HG03039 (cell line): ENCODE data around the gene ELAVL1.

Experiments
- ATAC-seq: cut with Tn5 transposase; IDR thresholded peaks from one replicate; pipeline ENCODE4 v1.9.1; 2021; ENCODE audit warnings: mild to moderate bottlenecking, moderate library complexity; ENCODE audit not compliant: unreplicated experiment

ELAVL1 gene

GRCh38 chr19:7986321-7987113 lies 18.9 kb downstream of the ELAVL1 start:
- no peak for ATAC-seq

DNA sequence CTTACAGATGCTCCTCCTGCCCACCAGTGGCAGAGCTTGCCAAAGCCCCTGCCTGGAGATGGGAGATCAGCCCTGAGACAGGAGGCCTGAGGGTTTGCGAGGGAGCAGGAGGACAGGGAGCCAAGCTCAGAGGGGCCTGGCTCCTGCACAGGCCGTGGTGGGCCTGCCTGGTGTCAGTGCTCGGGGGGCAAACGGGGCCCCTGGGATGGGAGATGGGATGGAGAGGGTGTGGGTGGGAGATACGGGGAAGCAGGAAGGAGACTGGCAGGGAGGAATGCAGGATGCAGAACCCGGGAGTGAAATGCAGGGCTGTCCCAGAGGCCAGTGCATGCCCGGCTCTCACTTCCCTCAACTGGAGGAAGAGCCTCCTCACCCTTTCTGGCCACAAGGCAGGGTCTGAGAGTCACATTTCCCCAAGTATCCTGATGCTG lies 19.9 kb downstream of the ELAVL1 start:
- ATAC-seq: no peak

GRCh38 chr19:7983995-7984837 lies 21.2 kb downstream of the ELAVL1 start:
- no peak for ATAC-seq

DNA sequence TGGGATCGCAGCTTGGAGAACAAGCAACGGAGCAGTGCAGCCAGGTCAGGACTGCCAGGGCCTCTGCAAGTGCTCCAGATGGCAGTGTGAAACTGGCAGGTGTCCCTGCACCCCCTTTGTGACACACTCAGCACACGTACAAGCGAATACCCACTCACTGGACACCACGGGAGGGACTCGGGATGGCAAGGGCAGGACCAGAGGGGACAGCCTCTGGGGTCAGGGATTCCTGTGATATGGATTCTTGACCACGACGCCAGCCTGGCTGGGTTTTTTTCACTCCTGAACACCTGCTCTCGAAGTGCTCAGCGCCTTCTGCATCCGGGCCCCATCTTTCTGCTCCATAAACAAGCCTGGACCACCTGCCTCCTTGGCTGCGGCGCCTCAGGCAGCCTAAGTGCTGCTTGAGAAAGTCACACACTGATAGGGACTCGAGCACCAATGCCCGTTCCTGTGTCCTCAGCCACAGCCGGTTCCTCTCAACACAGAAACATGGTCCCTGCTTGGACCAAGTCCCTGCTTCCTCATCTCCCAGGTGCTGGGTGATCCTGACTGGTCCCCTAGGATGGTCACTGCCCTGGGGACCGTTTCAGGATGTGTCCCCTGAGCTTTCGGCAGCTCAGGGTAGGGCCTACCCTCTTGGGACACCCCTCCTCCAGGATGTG lies 22.0 kb downstream of the ELAVL1 start:
- no peak for ATAC-seq

- no peak for ATAC-seq
These were observed 22.8 kb downstream of the ELAVL1 start for GRCh38 chr19:7982651-7983099.

DNA sequence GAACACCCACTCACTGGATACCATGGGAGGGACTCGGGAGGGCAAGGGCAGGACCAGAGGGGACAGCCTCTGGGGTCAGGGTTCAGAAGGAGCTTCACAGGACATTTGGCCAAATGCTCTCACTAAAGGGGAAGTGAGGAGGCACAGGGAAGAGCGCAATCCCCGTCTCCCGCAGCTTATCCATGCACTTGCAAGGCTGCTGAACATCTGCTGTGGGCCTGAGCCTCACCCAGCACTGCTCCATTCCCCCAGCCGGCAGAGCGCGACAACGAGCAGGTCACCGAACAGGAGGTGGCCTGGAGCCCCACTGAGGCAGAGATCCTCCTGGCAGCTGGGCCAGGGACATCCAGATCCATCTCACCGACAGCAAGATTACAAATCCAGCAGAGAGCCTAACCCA lies 23.3 kb downstream of the ELAVL1 start:
- ATAC-seq: no peak

DNA sequence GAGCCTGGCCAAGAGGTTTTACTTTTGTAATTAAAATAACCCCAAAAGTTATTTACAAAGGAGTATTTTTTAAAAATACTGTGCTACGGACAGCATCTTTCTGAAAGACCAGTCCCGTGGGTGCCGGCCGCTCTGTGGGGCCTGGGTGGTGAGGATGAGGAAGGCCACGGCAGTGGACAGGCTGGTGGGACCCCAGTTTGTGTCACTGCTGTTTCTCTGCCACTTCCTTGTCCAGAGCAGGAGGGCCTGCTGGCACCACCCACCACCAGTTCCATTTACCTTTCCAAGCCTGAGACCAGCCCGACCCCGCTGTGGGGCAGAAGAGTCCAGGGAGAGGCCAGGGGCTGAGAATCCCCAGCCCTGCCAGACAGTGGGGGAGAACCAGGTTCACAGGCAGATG lies 23.8 kb downstream of the ELAVL1 start:
- ATAC-seq: no peak

- ATAC-seq: no peak
These were observed 24.2 kb downstream of the ELAVL1 start for GRCh38 chr19:7981199-7981598.

DNA sequence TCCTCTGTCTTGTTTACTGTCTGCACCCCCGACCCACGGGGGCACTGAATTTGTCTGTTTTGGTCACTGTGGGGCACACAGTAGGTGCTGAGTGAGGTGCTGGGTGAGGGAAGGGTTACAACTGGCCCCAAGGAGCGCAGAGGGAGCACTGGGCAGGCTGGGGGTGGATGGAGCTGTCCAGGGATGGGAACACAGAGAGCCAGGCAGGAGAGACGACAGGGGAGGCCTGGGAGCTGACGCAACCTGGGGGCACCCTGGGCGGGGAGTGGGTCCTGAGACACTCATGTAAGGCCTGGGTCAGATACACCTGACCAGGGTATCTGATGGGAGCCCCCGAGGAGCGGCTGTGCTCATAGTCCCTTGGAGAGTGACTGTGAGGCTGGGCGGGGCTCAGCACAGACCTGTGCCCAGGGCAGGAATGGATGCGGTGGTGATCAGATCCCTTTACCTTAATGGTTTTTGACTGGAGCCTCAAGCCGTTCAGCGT lies 24.8 kb downstream of the ELAVL1 start:
- no peak for ATAC-seq

GRCh38 chr19:7980168-7980567 lies 25.3 kb downstream of the ELAVL1 start:
- ATAC-seq: no peak

- ATAC-seq: no peak
These were observed 25.9 kb downstream of the ELAVL1 start for GRCh38 chr19:7979559-7979958.

- no peak for ATAC-seq
These were observed 26.4 kb downstream of the ELAVL1 start for GRCh38 chr19:7979011-7979410.

DNA sequence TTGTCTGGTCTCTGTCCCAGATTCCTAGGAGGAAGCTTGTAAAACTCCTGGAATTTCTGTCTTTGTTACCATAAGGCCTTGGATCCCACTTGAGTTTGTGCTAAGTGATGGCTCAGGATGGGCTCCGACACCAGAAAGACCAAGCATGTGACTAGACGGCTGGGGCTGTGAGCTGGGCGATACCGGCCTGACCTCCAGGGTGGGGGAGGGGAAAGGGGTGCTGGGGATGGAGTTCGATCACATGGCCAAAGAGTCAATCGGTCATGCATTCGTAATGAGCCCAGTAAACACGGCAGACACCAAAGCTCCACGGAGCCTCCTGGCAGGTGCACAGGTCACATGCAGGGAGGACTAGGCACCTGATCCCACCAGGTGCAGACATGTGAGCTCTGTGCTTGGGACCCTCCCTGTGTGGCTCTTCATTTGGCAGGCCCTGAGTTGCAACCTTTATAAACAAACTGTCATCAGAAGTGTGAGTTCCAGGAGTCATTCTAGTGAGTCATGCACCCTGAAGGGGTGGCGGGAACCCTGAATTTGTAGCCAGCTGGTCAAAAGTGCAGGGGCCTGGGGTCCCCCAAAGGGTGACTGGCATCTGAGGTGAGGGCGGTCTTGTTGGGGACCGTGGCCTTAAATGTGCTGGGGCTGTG lies 27.1 kb downstream of the ELAVL1 start:
- no peak for ATAC-seq

GRCh38 chr19:7977723-7978040 lies 27.8 kb downstream of the ELAVL1 start:
- no peak for ATAC-seq

GRCh38 chr19:7977021-7977722 lies 28.3 kb downstream of the ELAVL1 start:
- ATAC-seq: no peak

- no peak for ATAC-seq
These were observed 29.0 kb downstream of the ELAVL1 start for GRCh38 chr19:7976461-7976860.

DNA sequence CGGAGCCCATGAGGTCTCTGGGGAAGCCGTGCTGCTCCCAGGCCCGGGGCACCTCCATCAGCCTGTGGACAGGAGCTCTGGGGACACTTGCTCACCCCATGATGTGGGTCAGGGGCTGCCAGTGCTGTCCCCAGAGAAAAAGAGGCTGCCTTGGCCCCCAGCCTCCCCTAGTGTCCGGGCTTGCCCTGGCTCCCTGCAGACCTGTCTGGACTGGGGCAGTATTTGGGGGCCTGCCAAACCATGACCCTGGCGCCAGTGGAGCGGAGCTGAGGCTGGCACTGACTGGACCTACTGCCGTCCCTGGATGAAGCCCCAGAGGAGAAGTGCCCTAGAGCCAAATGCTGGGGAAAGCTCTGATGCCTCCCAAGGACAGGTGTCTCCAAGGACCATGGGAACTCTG lies 30.4 kb downstream of the ELAVL1 start:
- ATAC-seq: no peak

GRCh38 chr19:7973883-7974282 lies 31.6 kb downstream of the ELAVL1 start:
- no peak for ATAC-seq

DNA sequence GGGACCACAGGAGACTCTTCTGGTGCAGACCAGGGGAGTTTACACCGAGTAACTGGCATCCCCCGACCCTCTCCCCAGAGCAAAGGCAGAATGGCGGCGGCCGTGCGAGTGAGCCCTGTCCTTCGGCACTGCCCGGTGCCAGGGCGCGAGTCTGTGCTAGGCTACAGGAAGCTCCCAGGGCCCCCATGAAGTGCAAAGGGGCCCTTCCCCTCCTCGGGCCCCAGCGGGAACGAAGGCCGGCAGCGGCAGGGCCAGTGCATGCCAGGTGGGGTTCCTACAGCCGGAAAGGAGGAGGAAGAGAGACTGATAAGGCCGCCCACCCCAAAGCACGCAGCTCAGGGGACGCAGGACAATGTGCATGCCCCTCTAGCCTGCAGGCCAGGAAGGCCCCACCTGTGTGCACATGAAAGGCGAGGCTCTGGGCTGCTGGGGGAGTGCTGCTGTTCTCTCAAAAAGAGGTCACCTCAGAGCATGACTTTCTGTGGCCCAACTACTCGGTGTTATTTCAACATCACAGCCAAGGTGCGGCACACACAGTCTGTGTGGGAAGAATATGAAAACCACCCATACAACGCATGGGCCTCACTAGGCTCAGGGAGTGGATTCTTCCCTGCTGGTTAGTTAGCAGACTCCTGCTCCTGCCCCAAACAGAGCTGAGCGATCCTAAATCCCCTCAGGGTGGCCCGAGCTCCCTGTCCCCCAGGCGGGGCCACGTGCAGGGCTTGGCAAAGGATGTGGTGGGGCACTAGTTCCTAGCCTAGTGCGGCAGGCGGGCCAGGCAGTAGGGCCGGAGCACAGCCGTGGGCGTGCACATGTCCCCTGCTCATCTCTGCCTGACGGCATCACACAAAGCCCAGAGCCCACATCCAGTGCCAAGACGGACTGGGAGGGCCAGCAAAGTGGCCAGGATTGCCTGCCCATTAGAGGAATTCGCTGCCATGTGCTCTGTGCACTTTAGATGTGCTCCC lies 33.6 kb downstream of the ELAVL1 start:
- ATAC-seq: no peak
